ENCODE results near the gene RBM47.
"Not testable (repeated sequence)": the region's sequence is repeated elsewhere in the genome, so short reads cannot be mapped to it uniquely, and the experiment has no call there.

RBM47 gene

GRCh38 chr4:40481977-40482376, 147.7 kb downstream of the RBM47 start:
- no peak for DNase-seq

DNA sequence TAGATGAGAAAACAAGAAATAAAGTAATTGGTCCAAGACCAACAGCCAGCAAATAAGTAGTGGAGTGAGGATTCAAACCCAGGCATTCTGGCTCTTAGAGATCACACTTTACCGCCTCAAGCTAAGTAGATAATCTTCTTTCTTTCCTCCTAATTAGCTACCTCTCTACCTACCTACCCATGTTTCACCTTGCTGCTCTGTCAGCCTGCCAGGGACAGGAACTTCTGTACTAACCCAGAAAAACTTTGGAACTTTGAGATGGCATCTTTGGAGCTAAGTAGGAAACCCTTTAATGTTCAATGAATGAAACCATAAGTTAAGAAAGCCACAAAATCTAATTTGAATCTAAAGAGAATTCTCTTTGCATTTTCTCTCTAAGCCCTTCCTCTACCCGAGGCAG, 149.4 kb downstream of the RBM47 start:
- DNase-seq: no peak

DNA sequence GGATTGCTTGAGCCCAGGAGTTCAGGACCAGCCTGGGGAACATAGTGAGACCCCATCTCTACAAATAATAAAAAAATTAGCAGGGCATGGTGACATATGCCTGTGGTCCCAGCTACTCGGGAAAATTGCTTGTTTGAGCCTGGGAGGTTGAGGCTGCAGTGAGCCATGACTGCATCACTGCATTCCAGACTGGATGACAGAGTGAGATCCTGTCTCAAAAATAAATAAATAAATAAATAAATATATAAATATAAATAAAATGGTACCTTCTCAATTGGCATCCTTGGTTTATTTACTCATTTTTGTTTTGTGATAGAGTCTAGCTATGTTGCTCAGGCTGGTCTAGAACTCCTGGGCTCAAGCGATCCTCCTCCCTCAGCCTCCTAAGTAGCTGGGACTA, 150.3 kb downstream of the RBM47 start:
- no peak for DNase-seq

DNA sequence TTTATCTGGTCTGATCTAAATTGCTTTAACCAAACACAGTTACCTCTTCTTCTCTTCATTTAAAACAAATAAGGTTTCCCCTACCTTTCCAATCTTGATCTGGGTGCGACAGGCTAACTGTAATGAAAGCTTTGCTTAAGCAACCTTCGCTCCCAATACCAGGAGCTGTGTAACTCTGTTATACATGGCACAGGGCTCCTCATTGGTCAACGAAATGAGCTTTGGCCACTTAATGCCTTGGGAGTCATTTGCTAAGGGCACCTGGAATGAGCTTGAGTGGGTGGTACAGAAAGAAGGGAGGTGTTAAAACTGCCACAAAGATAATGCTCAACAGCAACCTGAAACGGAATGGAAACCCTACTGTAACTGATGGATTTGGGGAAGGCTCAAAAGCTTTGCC, 154.1 kb downstream of the RBM47 start:
- DNase-seq: no peak

DNA sequence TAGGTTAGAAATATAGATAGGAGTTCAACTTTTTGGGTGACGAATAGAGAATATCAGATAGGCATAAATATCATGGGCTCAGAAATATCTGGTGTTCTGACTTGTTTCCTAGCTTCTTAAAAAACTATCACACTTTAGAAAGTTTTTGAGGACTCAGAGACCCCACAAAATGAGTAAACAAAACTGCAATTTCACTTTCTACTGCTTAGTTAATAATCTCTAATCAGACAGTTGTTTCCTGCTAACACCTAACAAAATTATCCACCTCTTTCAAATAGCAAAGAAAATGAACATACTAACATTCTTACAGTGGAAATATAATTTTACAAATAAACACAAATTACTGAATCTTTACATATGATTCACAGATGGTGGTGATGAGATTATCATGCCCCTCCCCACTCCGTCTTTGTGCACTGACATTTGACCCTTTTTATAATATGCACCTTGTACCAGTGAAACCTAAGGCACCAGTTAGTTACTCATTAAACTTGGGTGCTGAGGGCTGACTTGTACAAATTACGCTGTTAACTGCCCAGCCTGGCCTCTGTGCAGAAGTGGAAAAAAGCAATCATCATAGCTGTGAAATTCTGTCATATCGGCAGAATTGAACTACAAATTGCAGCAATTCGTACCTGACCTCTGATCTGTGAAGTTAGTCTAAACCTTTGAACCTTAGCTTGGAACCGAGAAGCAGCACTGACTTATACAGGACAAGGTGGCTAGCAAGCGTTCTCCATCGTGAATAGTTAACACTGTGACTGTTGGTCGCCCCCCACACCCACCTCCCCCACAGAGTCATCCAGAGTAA, 155.9 kb downstream of the RBM47 start:
- DNase-seq: no peak

GRCh38 chr4:40471923-40472322, 157.7 kb downstream of the RBM47 start:
- no peak for DNase-seq

DNA sequence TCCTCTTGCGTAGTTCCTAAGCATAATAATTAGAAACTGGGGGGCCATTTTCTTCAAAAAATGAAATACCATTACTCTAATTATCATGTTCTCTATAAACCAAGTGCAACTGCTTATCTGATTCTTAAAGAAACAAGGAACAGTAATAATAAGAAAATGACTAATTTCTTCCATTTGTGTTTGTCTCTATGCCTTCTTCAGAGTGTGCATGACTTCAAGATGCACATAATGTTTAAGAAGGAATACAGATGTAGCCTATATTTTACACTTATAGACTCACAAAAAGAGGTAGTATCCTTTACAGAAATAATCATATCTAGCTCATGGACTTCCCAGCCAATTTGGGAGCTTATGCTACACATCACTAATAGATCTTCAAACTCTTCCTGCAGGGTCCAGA, 162.9 kb downstream of the RBM47 start:
- DNase-seq: no peak

- DNase-seq: no peak
These were observed 167.3 kb downstream of the RBM47 start for GRCh38 chr4:40462326-40462725.

GRCh38 chr4:40461879-40462278, 167.8 kb downstream of the RBM47 start:
- no peak for DNase-seq

- DNase-seq: no peak
These were observed 168.6 kb downstream of the RBM47 start for GRCh38 chr4:40461062-40461461.

DNA sequence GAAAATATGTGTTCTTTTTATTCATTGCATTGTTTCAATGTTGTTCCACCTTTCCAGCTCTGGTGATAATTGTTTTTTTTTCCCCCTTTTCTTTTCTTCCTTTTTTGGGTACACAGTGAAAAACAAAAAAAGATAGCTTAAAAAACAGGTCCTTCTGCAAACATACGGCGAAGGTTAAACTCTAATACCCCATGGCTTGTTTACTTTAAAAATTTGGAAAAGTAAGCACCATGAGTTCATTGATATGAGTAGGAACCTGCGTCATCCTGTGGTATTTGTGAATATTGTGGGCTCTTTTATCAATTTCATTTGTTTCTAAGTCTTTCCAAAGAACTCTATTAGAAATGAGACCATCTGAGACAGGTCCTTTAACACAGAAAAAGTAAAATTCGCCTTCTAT, 171.0 kb downstream of the RBM47 start:
- no peak for DNase-seq

DNA sequence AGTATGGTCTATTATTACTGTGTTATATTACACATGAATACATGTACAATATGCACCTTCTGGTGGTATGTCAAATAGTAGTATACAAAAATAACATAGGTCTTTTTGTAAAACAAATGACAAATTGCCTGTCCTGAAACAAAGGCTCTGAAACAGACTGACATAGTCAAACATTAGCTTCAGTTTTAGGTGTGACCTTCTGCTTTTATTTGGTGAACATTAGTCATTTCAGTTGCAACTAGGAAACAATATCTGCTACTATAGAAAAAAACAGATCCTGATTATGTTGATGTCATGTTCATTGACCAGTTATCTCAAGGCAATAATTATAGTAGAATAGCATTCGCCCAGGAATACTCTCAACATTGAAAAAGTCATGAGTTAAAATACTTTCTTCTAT, 171.6 kb downstream of the RBM47 start:
- DNase-seq: no peak

GRCh38 chr4:40455340-40455902, 174.2 kb downstream of the RBM47 start:
- no peak for DNase-seq

DNA sequence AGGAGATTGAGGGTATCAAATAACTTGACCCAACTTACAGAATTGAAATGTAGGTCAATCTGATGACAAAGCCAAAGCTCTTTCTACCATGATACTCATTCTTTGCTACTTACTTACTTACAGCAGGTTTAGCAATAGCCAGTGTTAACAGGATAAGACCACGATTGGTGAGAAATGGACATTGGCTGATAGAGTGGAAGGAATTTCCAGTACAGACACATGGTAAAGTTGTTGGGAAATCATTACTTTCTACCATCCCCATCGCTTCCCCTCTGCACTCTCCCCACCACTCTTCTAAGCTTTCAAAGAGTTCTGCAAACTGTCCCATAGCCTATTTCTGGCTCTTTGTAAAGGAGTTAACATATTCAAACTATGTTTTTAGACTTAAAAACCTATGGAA, 174.8 kb downstream of the RBM47 start:
- no peak for DNase-seq

DNA sequence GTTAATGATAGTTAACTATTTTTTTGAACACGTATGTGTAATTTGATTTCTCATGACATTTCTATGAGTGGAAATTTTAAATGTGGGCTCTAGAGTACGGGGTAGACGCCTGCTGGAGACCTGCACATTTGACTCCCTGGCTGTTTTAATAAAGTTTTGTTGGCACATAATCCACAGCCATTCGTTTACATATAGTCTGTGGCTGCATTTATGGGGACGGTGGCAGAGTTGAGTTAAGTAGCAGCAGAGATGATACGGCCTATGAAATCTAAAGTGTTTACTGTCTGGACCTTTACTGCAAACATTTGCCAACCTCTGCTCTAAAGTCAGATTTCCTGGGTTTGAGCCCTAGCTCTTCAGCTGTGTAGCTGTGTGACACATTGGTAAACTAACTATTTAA, 175.8 kb downstream of the RBM47 start:
- DNase-seq: no peak

DNA sequence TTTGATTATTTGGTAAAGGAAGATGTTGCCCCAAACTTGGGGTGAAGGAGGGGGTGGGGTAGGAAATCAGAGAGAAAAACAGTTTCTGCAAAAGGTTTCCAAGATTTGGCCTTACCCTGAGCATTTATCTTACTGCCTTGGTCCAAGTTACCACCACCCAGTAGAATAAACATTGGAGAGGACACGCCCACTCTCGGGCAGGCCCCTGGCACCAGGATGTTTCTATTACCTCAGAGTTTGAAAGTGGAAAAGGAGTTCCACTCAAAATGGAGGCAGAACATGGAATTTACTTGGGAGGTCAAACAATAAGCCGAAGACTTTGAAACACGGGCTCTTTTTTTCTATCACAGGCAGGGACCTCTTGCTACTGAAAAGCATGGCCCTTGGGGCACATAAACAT, 180.8 kb downstream of the RBM47 start:
- DNase-seq: no peak

- DNase-seq: no peak
These were observed 182.8 kb downstream of the RBM47 start for GRCh38 chr4:40446839-40447238.

DNA sequence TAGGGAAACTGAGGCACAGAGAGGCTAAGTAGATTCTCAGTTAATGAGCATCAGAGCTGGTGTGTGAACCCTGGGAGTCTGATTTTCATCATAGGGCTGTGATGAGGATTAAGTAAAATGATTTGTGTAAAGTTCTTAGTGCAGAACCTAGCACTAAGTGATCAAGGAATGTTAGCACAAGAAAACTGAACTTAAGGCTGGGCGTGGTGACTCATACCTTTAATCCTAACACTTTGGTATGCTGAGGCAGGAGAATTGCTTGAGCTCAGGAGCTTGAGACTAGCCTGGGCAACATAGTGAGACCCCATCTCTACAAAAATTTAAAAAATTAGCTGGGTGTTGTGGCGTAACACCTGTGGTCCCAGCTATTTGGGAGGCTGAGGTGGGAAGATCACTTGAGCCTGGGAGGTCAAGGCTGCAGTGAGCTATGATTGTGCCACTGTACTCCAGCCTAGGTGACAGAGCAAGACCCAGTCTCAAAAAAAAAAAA, 183.4 kb downstream of the RBM47 start:
- not testable (repeated sequence) for DNase-seq

DNA sequence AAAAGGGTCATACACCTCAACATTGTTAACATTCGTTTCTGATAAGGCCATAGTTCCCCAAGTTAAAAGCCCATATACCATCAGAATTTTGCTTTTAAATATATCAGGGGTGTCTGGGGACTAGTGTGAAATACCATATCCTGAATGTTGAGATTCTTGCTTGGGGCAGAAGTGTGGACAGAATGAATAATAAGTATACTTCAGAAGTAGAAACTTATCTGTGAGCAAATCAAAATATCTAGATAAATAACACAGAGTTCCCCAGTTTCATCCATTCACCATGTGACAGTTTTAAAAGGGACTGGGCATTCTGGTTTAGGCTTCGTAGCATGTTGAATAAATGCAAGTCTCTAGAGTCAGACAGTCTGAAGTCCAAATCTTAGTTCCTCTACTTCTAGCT, 184.0 kb downstream of the RBM47 start:
- no peak for DNase-seq

- DNase-seq: no peak
These were observed 188.2 kb downstream of the RBM47 start for GRCh38 chr4:40441430-40441829.

DNA sequence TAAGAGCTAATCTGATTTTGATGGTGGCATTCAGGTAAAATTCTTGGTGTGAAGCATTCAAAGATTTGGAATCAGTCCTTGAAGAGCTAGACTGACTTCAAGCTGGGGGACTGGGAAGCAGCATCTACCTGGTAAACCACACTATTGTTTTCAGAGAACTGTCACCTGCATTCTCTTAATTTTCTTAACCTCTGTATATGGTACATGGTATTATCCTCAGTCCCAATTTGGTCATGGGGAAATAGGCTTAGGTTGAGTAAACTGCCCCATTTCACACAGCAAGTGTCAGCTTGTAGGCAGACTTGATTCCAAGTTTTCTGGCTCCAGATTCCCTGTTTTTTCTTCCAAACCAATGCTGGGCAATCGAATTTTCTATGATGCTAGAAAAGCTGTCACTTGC, 190.1 kb downstream of the RBM47 start:
- DNase-seq: no peak

- DNase-seq: no peak
These were observed 191.2 kb downstream of the RBM47 start for GRCh38 chr4:40438384-40439026.

- no peak for DNase-seq
These were observed 191.8 kb downstream of the RBM47 start for GRCh38 chr4:40437741-40438383.

- not testable (repeated sequence) for DNase-seq
These were observed 194.4 kb downstream of the RBM47 start for GRCh38 chr4:40435306-40435705.

Data from NCI-H446 treated with DMSO at 0.1 percent for 48 hours (cell line).